GM18502 (cell line): ENCODE results near the gene CASP8AP2.
"Not testable (repeated sequence)": the region's sequence is repeated elsewhere in the genome, so short reads cannot be mapped to it uniquely, and the experiment has no call there.

Experiments used
- ATAC-seq: cut with Tn5 transposase; IDR thresholded peaks from one replicate; pipeline ENCODE4 v1.9.1; 2021; ENCODE audit warnings: mild to moderate bottlenecking; ENCODE audit not compliant: unreplicated experiment, poor library complexity

Gene CASP8AP2

GRCh38 chr6:89829472-89830169 is at the start of gene CASP8AP2:
Gene CASP8AP2 (plus strand): TSS chr6:89829880.
- ATAC-seq = peak; percentile 96

GRCh38 chr6:89781070-89782034 is 48.3 kb upstream of the CASP8AP2 start:
- no peak for ATAC-seq

- no peak for ATAC-seq
Observed at GRCh38 chr6:89782222-89782621, 47.5 kb upstream of the CASP8AP2 start.

- not testable (repeated sequence) for ATAC-seq
Observed at GRCh38 chr6:89783293-89783692, 46.4 kb upstream of the CASP8AP2 start.

GRCh38 chr6:89784838-89785237 is 44.8 kb upstream of the CASP8AP2 start:
- no peak for ATAC-seq

- ATAC-seq = no peak
Observed at GRCh38 chr6:89786970-89787369, 42.7 kb upstream of the CASP8AP2 start.

- ATAC-seq = no peak
Observed at GRCh38 chr6:89787660-89788328, 41.9 kb upstream of the CASP8AP2 start.

- ATAC-seq = no peak
Observed at GRCh38 chr6:89789980-89790379, 39.7 kb upstream of the CASP8AP2 start.

GRCh38 chr6:89790403-89790802 is 39.3 kb upstream of the CASP8AP2 start:
- ATAC-seq = no peak

- ATAC-seq = peak; percentile 86
Observed at GRCh38 chr6:89792881-89793280, 36.8 kb upstream of the CASP8AP2 start.

GRCh38 chr6:89793586-89793985 is 36.1 kb upstream of the CASP8AP2 start:
- no peak for ATAC-seq

- ATAC-seq = no peak
Observed at GRCh38 chr6:89794324-89794723, 35.4 kb upstream of the CASP8AP2 start.

GRCh38 chr6:89797317-89797716 is 32.4 kb upstream of the CASP8AP2 start:
- ATAC-seq = no peak

- ATAC-seq = no peak
Observed at GRCh38 chr6:89799096-89799495, 30.6 kb upstream of the CASP8AP2 start.

- no peak for ATAC-seq
Observed at GRCh38 chr6:89799756-89800155, 29.9 kb upstream of the CASP8AP2 start.

- ATAC-seq = no peak
Observed at GRCh38 chr6:89803271-89803670, 26.4 kb upstream of the CASP8AP2 start.

GRCh38 chr6:89805814-89806371 is 23.8 kb upstream of the CASP8AP2 start:
- no peak for ATAC-seq

GRCh38 chr6:89807581-89807980 is 22.1 kb upstream of the CASP8AP2 start:
- no peak for ATAC-seq

GRCh38 chr6:89813422-89813821 is 16.3 kb upstream of the CASP8AP2 start:
- not testable (repeated sequence) for ATAC-seq

- no peak for ATAC-seq
Observed at GRCh38 chr6:89817481-89817880, 12.2 kb upstream of the CASP8AP2 start.

GRCh38 chr6:89818977-89819335 is 10.7 kb upstream of the CASP8AP2 start:
- ATAC-seq = peak; percentile 32
